K562 (cell line): ENCODE results near the gene TNNI2. TPM values are rescaled to one million over a fixed set of nuclear protein-coding genes. Genes with fewer than 3 reads are reported as not detected.

Experiments
- CBX1 ChIP-seq: sonication (generic); IDR thresholded peaks from 2 replicates; pipeline ENCODE4 v1.6.1; 2016; ENCODE audit warnings: antibody characterized with exemption, low read depth, mild to moderate bottlenecking
- CREB3 ChIP-seq: fragments of 450-650 bp; conservative IDR thresholded peaks from 2 replicates; pipeline ENCODE4 v1.6.1; 2016; ENCODE audit warnings: missing genetic modification characterization, low read depth, mild to moderate bottlenecking, missing compliant biosample characterization, moderate library complexity
- GMEB1 ChIP-seq: fragments of 250-450 bp; sonication (Bioruptor Pico); IDR thresholded peaks from 2 replicates; pipeline ENCODE4 v1.4.0; 2020; ENCODE audit warnings: mild to moderate bottlenecking
- KDM1A ChIP-seq, 2 experiments: fragments of 450-650 bp; IDR thresholded peaks; 2 replicates each; pipeline ENCODE4 v1.6.1; 2016; ENCODE audit warnings: mild to moderate bottlenecking in 2 of 2
- MXI1 ChIP-seq: IDR thresholded peaks from 2 replicates; pipeline ENCODE4 v1.6.1; 2011; ENCODE audit warnings: low read depth, mild to moderate bottlenecking, improper control_type of control experiment, low read length
- NONO ChIP-seq, 2 experiments: fragments of 200-400 bp in 1 of 2; fragments of 450-650 bp in 1 of 2; formaldehyde crosslinking in 1 of 2; IDR thresholded peaks; 2 replicates each; pipeline ENCODE4 v1.6.1; 2017; ENCODE audit warnings: low read depth in 2 of 2, mild to moderate bottlenecking in 2 of 2, moderate library complexity in 2 of 2, low read length in 1 of 2
- RAD21 ChIP-seq, 2 experiments: fragments of 250-450 bp in 1 of 2; fragments of 450-650 bp in 1 of 2; sonication (Bioruptor Pico) in 1 of 2; formaldehyde crosslinking in 1 of 2; IDR thresholded peaks in 1 of 2; conservative IDR thresholded peaks in 1 of 2; 2 replicates each; pipeline versions ENCODE4 v1.4.0 to v1.8.0; 2020 to 2022; ENCODE audit warnings: mild to moderate bottlenecking in 2 of 2, moderate library complexity in 1 of 2
- REST ChIP-seq, 2 experiments: fragments of 450-650 bp; formaldehyde crosslinking in 1 of 2; IDR thresholded peaks; 2 replicates each; pipeline versions ENCODE4 v1.4.0 to v1.6.1; 2014 to 2020; ENCODE audit warnings: mild to moderate bottlenecking in 2 of 2, borderline replicate concordance in 1 of 2, low read depth in 1 of 2
- RNF219 ChIP-seq: fragments of 250-450 bp; sonication (Bioruptor Pico); IDR thresholded peaks from 2 replicates; pipeline ENCODE4 v1.5.0; 2022; ENCODE audit warnings: mild to moderate bottlenecking
- SRSF1 ChIP-seq: fragments of 200-400 bp; formaldehyde crosslinking; IDR thresholded peaks from 2 replicates; pipeline ENCODE4 v1.6.1; 2017; ENCODE audit warnings: mild to moderate bottlenecking, low read depth, low read length, moderate library complexity
- USF1 ChIP-seq: sonication (generic); formaldehyde crosslinking; IDR thresholded peaks from 2 replicates; pipeline ENCODE4 v1.9.0; 2022; ENCODE audit warnings: mild to moderate bottlenecking, missing genetic modification reagents
- polyA plus RNA-seq, 8 experiments: library from polyadenylated mRNA; depleted of rRNA in 4 of 8; stranded (reverse) in 5 of 8; unstranded in 3 of 8; fragments of >200 nt; fragmentation: Nextera tagmentation in 2 of 8; fragmentation: Illumina TruSeq in 1 of 8; extraction: Ambion mirVana in 2 of 8; extraction: Trizol in 1 of 8; gene quantifications; 2 replicates each; pipeline versions ENCODE4 v1.2.1 to v1.2.3, GENCODE V29; 2011 to 2014; ENCODE audit warnings: inconsistent platforms in 1 of 8, missing spikeins in 1 of 8
- total RNA-seq, 7 experiments: library from RNA; depleted of rRNA in 6 of 7; stranded (reverse); fragments of >200 nt in 6 of 7; fragmentation: Illumina TruSeq in 2 of 7; extraction: Trizol in 2 of 7; gene quantifications; 2 replicates each; pipeline versions ENCODE4 v1.2.1 to v1.2.3, GENCODE V29; 2011 to 2021; ENCODE audit warnings: low replicate concordance in 1 of 7

The TNNI2 gene
- total and polyA plus RNA-seq, 9 of the 15 experiments (the other 6 are each of a cell fraction or from before 2014, with no cell fraction given): not detected

- TF ChIP-seq REST (IDR thresholded peaks at IDR 0.05; ENCODE audit: borderline replicate concordance) (peak; percentile 33; the same call in 1 of the 2 replicates), REST (CRISPR knock-in tag; IDR thresholded peaks at IDR 0.05; ENCODE audit: low read depth) (no peak), CBX1 (no peak), RAD21 (CRISPR knock-in tag; conservative IDR thresholded peaks at IDR 0.05 in 1 of 2, IDR thresholded peaks at IDR 0.05 in 1 of 2) (peak in 1 of 2 experiments; percentile 57; a peak in 2 of 4 replicates), CREB3 (tag) (no peak), MXI1 (no peak), KDM1A (IDR thresholded peaks at IDR 0.05) (no peak), SRSF1 (no peak), NONO (IDR thresholded peaks at IDR 0.05; ENCODE audit: low read depth in 2 of 2, low read length in 1 of 2) (no peak), GMEB1 (CRISPR knock-in tag) (no peak), RNF219 (CRISPR knock-in tag) (no peak), USF1 (CRISPR knock-in tag) (no peak)
Observed at GRCh38 chr11:1879342-1879940, 40.7 kb downstream of the TNNI2 start (continued).
